Colonic mucosa (tissue), 4 donors: ENCODE measurements around the gene TRPV4. TPM values are rescaled to one million over a fixed set of nuclear protein-coding genes. Genes with fewer than 3 reads are reported as not detected.

Experiments
- DNase-seq: peaks from one replicate; pipeline ENCODE4 v3.0.0-alpha.2; 2020
- H3K27ac ChIP-seq: fragments of 200-600 bp; one replicate; pipeline ENCODE4 v1.8.0; 2021
- H3K27me3 ChIP-seq: fragments of 200-600 bp; one replicate; pipeline ENCODE4 v1.8.0; 2021
- H3K36me3 ChIP-seq: fragments of 200-600 bp; one replicate; pipeline ENCODE4 v1.8.0; 2021
- H3K4me1 ChIP-seq: fragments of 200-600 bp; one replicate; pipeline ENCODE4 v1.8.0; 2021; ENCODE audit warnings: mild to moderate bottlenecking
- H3K4me3 ChIP-seq: fragments of 200-600 bp; one replicate; pipeline ENCODE4 v1.8.0; 2021
- H3K9ac ChIP-seq, 2 donors: one replicate each; pipeline ENCODE4 v1.7.0; 2013; ENCODE audit warnings: control low read depth in 2 of 2, low read depth in 2 of 2, low read length in 2 of 2
- H3K9me3 ChIP-seq: fragments of 200-600 bp; one replicate; pipeline ENCODE4 v1.8.0; 2021
- intact Hi-C: fragments of 100-400 bp; cut with DNase I; formaldehyde crosslinking; loops from one replicate; pipeline ENCODE4 v1.14.1; 2022
- total RNA-seq, 2 donors: library from RNA; stranded (reverse); fragmentation: NEBNext Ultra II Directional in 1 of 2; extraction: Animal tissue kit (Norgen Biotek cat#: 25700) in 1 of 2; gene quantifications; one replicate each; pipeline ENCODE4 v1.2.1, GENCODE V29; 2021
- TF ChIP-seq, protein P1 (sequence below): fragments of 200-600 bp; IDR thresholded peaks from one replicate; pipeline ENCODE4 v1.8.0; 2022; ENCODE audit warnings: antibody characterized with exemption, mild to moderate bottlenecking
- donor health status: healthy.
- donor health status: DM: no; HTN: no; CAD: no.
- donor health status: DM: no; HTN: no; CAD: no.

The TRPV4 gene
- total RNA-seq, 2 donors from 2014 or later, result 0.10 to 0.32 TPM

DNA sequence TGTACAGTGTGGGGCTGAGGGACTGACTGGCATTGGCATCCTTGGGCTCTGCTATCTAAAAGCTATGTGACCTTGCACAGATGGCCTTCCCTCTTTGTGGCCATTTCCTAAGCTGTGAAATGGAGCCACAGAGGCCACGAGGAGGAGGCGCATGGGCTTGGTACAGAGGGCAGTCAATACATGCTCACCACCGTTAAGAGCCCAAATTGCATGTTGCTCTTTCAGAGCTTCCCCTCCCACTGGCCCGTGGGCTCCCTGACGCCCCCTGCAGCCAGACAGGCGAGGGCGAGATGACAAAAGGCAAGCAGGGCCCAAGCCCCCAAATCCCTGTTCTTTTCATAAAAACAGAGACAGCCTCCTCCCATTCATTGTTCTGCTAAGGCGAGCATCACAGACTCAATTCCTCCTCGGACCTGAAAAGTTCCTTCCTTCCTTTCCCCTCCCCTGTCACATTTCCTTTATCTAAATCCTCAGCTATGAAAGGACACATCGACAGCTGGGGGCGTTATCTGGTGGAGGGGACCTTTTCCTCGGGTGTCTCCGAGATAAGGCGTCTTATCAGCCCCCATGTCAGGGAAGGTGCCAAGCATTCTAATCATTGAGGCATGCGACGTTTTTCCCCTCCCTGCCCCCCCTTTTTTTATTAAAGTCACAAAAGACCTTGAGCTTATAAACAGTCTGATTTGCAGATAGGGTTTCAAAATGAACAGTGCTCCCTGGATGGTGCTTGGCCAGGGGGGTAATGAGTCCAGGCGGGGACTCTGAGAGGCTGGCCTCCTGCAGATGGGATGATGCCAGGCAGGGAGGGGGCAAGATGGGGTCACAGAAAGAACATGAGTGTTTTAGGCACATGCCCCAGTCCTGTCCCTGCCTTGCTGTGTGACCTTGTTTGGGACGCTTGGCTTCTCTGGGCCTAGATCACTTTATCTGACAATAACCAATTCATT, 93.2 kb downstream of the TRPV4 start:
- Histone ChIP-seq H3K9me3 (no peaks in the 10 kb centered on the region), H3K36me3 (no peaks in the 10 kb centered on the region), H3K4me3 (no peak overlapping the region), H3K9ac (no peak overlapping the region), H3K27me3 (no peaks in the 10 kb centered on the region), H3K27ac (no peak overlapping the region), H3K4me1 (no peaks in the 10 kb centered on the region)
- no peak for DNase-seq
- intact Hi-C loops, result no loop called here
- TF ChIP-seq, protein P1, sequence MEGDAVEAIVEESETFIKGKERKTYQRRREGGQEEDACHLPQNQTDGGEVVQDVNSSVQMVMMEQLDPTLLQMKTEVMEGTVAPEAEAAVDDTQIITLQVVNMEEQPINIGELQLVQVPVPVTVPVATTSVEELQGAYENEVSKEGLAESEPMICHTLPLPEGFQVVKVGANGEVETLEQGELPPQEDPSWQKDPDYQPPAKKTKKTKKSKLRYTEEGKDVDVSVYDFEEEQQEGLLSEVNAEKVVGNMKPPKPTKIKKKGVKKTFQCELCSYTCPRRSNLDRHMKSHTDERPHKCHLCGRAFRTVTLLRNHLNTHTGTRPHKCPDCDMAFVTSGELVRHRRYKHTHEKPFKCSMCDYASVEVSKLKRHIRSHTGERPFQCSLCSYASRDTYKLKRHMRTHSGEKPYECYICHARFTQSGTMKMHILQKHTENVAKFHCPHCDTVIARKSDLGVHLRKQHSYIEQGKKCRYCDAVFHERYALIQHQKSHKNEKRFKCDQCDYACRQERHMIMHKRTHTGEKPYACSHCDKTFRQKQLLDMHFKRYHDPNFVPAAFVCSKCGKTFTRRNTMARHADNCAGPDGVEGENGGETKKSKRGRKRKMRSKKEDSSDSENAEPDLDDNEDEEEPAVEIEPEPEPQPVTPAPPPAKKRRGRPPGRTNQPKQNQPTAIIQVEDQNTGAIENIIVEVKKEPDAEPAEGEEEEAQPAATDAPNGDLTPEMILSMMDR, result no peak

GRCh38 chr12:109738878-109739665, 94.1 kb downstream of the TRPV4 start:
- TF ChIP-seq, protein P1, result no peak
- Histone ChIP-seq H3K9ac (no peak overlapping the region), H3K4me1 (no peaks in the 10 kb centered on the region), H3K4me3 (no peak overlapping the region), H3K9me3 (no peaks in the 10 kb centered on the region), H3K27me3 (no peaks in the 10 kb centered on the region), H3K36me3 (no peaks in the 10 kb centered on the region), H3K27ac (no peak overlapping the region)
- intact Hi-C loops, result no loop called here
- DNase-seq, result no peak

DNA sequence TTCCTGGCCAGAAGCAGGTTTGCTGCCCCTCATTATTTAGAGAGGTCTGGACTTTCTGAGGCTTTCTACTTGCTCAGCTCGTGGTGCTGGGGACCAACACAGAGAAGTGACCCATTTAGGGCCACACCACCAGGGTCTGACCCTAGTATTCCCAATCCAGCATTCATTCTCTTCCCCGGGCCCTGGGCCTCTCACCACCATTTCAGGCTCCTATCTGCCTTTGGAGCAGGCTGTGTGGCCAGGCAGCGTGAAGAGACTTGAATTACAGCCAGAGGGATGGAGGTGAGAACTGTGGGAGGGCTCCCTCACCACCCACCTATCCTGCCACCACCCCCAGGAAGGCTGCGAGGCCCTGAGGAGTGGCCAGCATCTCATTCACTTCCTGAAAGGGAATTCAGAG, 95.0 kb downstream of the TRPV4 start:
- Histone ChIP-seq H3K27ac (no peak overlapping the region), H3K9ac (no peak overlapping the region), H3K9me3 (no peaks in the 10 kb centered on the region), H3K4me3 (no peak overlapping the region), H3K36me3 (no peaks in the 10 kb centered on the region), H3K27me3 (no peaks in the 10 kb centered on the region), H3K4me1 (no peaks in the 10 kb centered on the region)
- intact Hi-C loops, result no loop called here
- TF ChIP-seq, protein P1, result no peak
- DNase-seq, result no peak

GRCh38 chr12:109737631-109738030, 95.6 kb downstream of the TRPV4 start:
- Histone ChIP-seq H3K9ac (no peak overlapping the region), H3K4me3 (no peak overlapping the region), H3K4me1 (no peaks in the 10 kb centered on the region), H3K9me3 (no peaks in the 10 kb centered on the region), H3K27ac (no peak overlapping the region), H3K27me3 (no peaks in the 10 kb centered on the region), H3K36me3 (no peaks in the 10 kb centered on the region)
- TF ChIP-seq, protein P1, result no peak
- intact Hi-C loops, result no loop called here
- DNase-seq, result no peak

- Histone ChIP-seq H3K9ac (no peak overlapping the region), H3K9me3 (no peaks in the 10 kb centered on the region), H3K27me3 (no peaks in the 10 kb centered on the region), H3K27ac (no peak overlapping the region), H3K4me3 (no peak overlapping the region), H3K4me1 (no peaks in the 10 kb centered on the region), H3K36me3 (no peaks in the 10 kb centered on the region)
- TF ChIP-seq, protein P1, result no peak
- DNase-seq, result no peak
- intact Hi-C loops, result no loop called here
Observed at GRCh38 chr12:109737126-109737525, 96.1 kb downstream of the TRPV4 start.
